Gastroesophageal sphincter (tissue), 4 donors: ENCODE results near the gene SCD5. TPM values are rescaled to one million over a fixed set of nuclear protein-coding genes. Genes with fewer than 3 reads are reported as not detected.

Experiments used
- ATAC-seq: fragments of 150-250 bp; one replicate; pipeline ENCODE4 v1.9.1; 2016; ENCODE audit warnings: mild to moderate bottlenecking, moderate library complexity
- H3K27ac ChIP-seq, 4 donors: fragments of 200-600 bp; sonication (generic) in 3 of 4; 1 replicate in 3 of 4; 2 replicates in 1 of 4; pipeline ENCODE4 v1.5.1; 2016 to 2019
- H3K27me3 ChIP-seq: fragments of 200-600 bp; sonication (generic); one replicate; pipeline ENCODE4 v1.5.1; 2019
- H3K36me3 ChIP-seq, 2 donors: fragments of 200-600 bp; sonication (generic); one replicate each; pipeline ENCODE4 v1.5.1; 2019; ENCODE audit warnings: control low read depth in 1 of 2
- H3K4me1 ChIP-seq, 3 donors: fragments of 200-600 bp; sonication (generic); 1 replicate in 2 of 3; 2 replicates in 1 of 3; pipeline ENCODE4 v1.5.1; 2016 to 2019; ENCODE audit warnings: control low read depth in 2 of 3
- H3K4me3 ChIP-seq, 2 donors: fragments of 200-600 bp; sonication (generic); one replicate each; pipeline ENCODE4 v1.5.1; 2019; ENCODE audit warnings: mild to moderate bottlenecking in 1 of 2, moderate library complexity in 1 of 2
- H3K9me3 ChIP-seq, 3 donors: fragments of 200-600 bp; sonication (generic); one replicate each; pipeline ENCODE4 v1.5.1; 2017 to 2019; ENCODE audit warnings: control low read depth in 2 of 3
- CTCF ChIP-seq, 4 experiments: fragments of 200-600 bp in 2 of 4; fragments of 450-650 bp in 2 of 4; sonication (generic) in 1 of 4; IDR thresholded peaks; one replicate each; pipeline ENCODE4 v1.5.1; 2017 to 2019; ENCODE audit warnings: antibody characterized with exemption in 4 of 4, mild to moderate bottlenecking in 2 of 4, moderate library complexity in 2 of 4
- EP300 ChIP-seq: sonication (generic); formaldehyde crosslinking; IDR thresholded peaks from one replicate; pipeline ENCODE4 v1.6.1; 2017; ENCODE audit warnings: antibody characterized with exemption, mild to moderate bottlenecking
- POLR2A ChIP-seq, 2 donors: fragments of 450-650 bp; IDR thresholded peaks; one replicate each; pipeline ENCODE4 v1.6.1; 2017; ENCODE audit warnings: antibody characterized with exemption in 2 of 2, mild to moderate bottlenecking in 2 of 2, moderate library complexity in 1 of 2
- POLR2AphosphoS5 ChIP-seq: sonication (generic); formaldehyde crosslinking; IDR thresholded peaks from one replicate; pipeline ENCODE4 v1.6.1; 2017; ENCODE audit warnings: antibody characterized with exemption
- WGBS, 2 donors: methylation state at CpG; one replicate each; pipeline ENCODE4 v1.1.5; 2018; ENCODE audit warnings: low coverage in 1 of 2; 5-methylcytosine and 5-hydroxymethylcytosine counted together
- total RNA-seq, 4 donors: library from RNA; depleted of rRNA; stranded (reverse); fragments of >200 nt; gene quantifications; one replicate each; pipeline ENCODE4 v1.1.0, GENCODE V29; 2016

The SCD5 gene
- total RNA-seq, 4 donors from 2014 or later = 15.5 to 21.8 (median 20.3) TPM

GRCh38 chr4:82803746-82804145 is 5.2 kb upstream of the SCD5 start:
- whole genome bisulfite sequencing, 2 donors = 95 to 100% methylated on average over 4 of the region's 4 CpGs

GRCh38 chr4:82802911-82803310 is 4.3 kb upstream of the SCD5 start:
- WGBS, 2 donors = 73 to 80% methylated on average over 1 to 2 of the region's 2 CpGs
- H3K4me1 ChIP-seq = peaks cover 0 to 13% (median 7%) of the 10 kb centered on the region in 3 donors
- H3K27ac ChIP-seq = no peak overlapping the region
- no peak for ATAC-seq
- H3K4me3 ChIP-seq = no peak overlapping the region
- no peaks in the 10 kb centered on the region for H3K36me3 ChIP-seq
- H3K9me3 ChIP-seq = no peaks in the 10 kb centered on the region
- TF ChIP-seq EP300 (no peak), POLR2A (IDR thresholded peaks at IDR 0.05) (no peak), POLR2AphosphoS5 (no peak), CTCF (IDR thresholded peaks at IDR 0.05) (no peak)
- H3K27me3 ChIP-seq = no peaks in the 10 kb centered on the region

More at GRCh38 chr4:82803746-82804145, 5.2 kb upstream of the SCD5 start:
- ATAC-seq = no peak
- Histone ChIP-seq H3K27me3 (no peaks in the 10 kb centered on the region), H3K27ac (no peak overlapping the region), H3K9me3 (no peaks in the 10 kb centered on the region), H3K4me1 (peaks cover 0 to 13% (median 7%) of the 10 kb centered on the region in 3 donors), H3K36me3 (no peaks in the 10 kb centered on the region), H3K4me3 (no peak overlapping the region)
- TF ChIP-seq POLR2A (IDR thresholded peaks at IDR 0.05) (no peak), EP300 (no peak), CTCF (IDR thresholded peaks at IDR 0.05) (no peak), POLR2AphosphoS5 (no peak)

- no peaks in the 10 kb centered on the region for H3K9me3 ChIP-seq
- ATAC-seq = no peak
- H3K27ac ChIP-seq = no peak overlapping the region
- peaks cover 0 to 21% (median 7%) of the 10 kb centered on the region in 3 donors for H3K4me1 ChIP-seq
- no peaks in the 10 kb centered on the region for H3K36me3 ChIP-seq
- H3K4me3 ChIP-seq = no peak overlapping the region
- 66 to 69% methylated on average over 3 of the region's 3 CpGs for WGBS, 2 donors
- H3K27me3 ChIP-seq = no peaks in the 10 kb centered on the region
- no peak for TF ChIP-seq EP300
- TF ChIP-seq CTCF (IDR thresholded peaks at IDR 0.05) = peak in 2 of 4 experiments; percentile 30 to 44
Measured at GRCh38 chr4:82801910-82802521, 3.4 kb upstream of the SCD5 start.

GRCh38 chr4:82799006-82799881 is 648 bp upstream of the SCD5 start:
- Histone ChIP-seq H3K9me3 (no peaks in the 10 kb centered on the region), H3K27me3 (no peaks in the 10 kb centered on the region), H3K4me3 (peak overlapping the region; percentile 73 to 90), H3K27ac (peak overlapping the region in 3 of 4 donors; percentile 79 to 84 (median 82)), H3K4me1 (peaks cover 0 to 29% (median 7%) of the 10 kb centered on the region in 3 donors), H3K36me3 (no peaks in the 10 kb centered on the region)
- TF ChIP-seq CTCF (IDR thresholded peaks at IDR 0.05) (no peak), POLR2A (IDR thresholded peaks at IDR 0.05) (no peak), EP300 (no peak), POLR2AphosphoS5 (no peak)
- no peak for ATAC-seq
- 5 to 8% methylated on average over 9 to 10 of the region's 25 CpGs for WGBS, 2 donors
